Measurements from ENCODE around the gene MAK. TPM values are rescaled to one million over a fixed set of nuclear protein-coding genes. Genes with fewer than 3 reads are reported as not detected.
A peak's percentile ranks its signal among the peaks of the same experiment; 100 is the strongest.
"Not testable (repeated sequence)": the region's sequence is repeated elsewhere in the genome, so short reads cannot be mapped to it uniquely, and the experiment has no call there.

Gene MAK
- total RNA-seq (2021) (0.06 and 0.24 TPM in 2 replicates), Bru-seq, nascent RNA (percentile 19 among the genes with signal in this experiment), BruChase-seq, experiment 1, labeled RNA remaining after a 2-hour chase (percentile 22 among the genes with signal in this experiment), BruChase-seq, experiment 2, labeled RNA remaining after a 6-hour chase (percentile 18 among the genes with signal in this experiment)
- long read RNA-seq, partial matches to known transcripts = 0 of 7 reads
- long read RNA-seq, other reads (novel, unspliced or antisense) = 7 of 7 reads

DNA sequence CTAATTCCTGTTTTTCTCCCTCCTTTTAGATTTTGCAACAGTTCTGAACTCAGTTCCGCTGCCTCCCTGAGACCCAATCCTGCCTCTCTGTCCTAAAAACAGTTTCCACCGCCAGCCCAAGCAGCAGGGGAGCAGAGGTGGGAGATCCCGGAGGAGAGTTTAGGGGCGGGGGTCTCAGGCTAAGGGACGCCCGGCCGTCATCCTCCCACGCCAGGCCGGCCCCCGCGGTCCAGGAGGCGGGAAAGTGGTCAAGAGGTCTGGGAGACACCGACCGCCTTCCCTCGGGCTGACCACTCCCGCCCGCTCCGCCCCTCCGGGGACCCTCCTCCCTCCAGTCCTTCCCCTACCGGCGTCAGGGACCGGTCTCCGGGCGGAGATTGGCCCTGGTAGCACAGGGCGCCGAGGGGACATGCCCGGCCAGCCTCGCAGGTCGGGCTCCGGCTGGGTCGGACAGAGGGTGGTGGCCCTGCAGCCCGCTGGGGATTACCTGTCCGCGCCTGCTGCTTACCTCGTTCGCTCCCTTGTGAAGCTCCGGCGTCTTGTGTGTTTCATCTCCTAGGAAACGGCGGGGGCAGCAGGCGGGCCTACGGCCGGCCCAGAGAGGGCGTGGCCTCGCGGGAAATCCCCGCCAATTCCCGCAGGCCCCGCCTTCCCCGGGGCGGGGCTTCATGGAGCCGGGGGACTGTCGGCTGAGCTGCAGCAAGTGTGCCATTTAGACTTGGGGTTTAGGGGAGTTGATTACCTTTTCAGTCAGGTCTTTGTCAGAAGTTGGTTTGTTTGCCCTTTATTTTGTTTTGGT lies at the start of gene MAK:
TSS of gene MAK (minus strand) at position 545 of the 799 bp plus-strand sequence. CDS start 7,891 bp downstream, outside the sequence.
- no peaks in the 10 kb centered on the region for H3K36me3 ChIP-seq (ENCODE audit: insufficient read depth, low read length, poor library complexity, severe bottlenecking)
- H3K27ac ChIP-seq (ENCODE audit: low read depth, low read length, poor library complexity, severe bottlenecking) = no peak within 1 kb of the TSS
- peak; percentile 91 for DNase-seq (ENCODE audit: low spot score)
- CTCF ChIA-PET = no interaction called here
- no peaks in the 10 kb centered on the region for H3K9me3 ChIP-seq (ENCODE audit: low read depth, low read length, poor library complexity, severe bottlenecking)
- POLR2A ChIA-PET (ENCODE audit: low non-redundant PET) = no interaction called here
- peaks cover 8% of the 10 kb centered on the region for H3K27me3 ChIP-seq (replicated peaks; ENCODE audit: insufficient read depth, low read depth, low read length, poor library complexity)
- peak within 1 kb of the TSS; percentile 56 for H3K4me3 ChIP-seq (ENCODE audit: low read depth, low read length, poor library complexity, severe bottlenecking)
- no TSS peak for BruUV-seq (replicated peaks)
- H3K4me1 ChIP-seq (ENCODE audit: insufficient read depth, low read length, poor library complexity, severe bottlenecking) = peaks cover 12% of the 10 kb centered on the region
- intact Hi-C loops (cut with micrococcal nuclease; ENCODE audit: unreplicated experiment) = no loop called here
- TF ChIP-seq EZH2 (IDR thresholded peaks at IDR 0.05; ENCODE audit: borderline replicate concordance, low read depth, low read length, poor library complexity, severe bottlenecking) (no peak), CTCF (conservative IDR thresholded peaks at IDR 0.05; ENCODE audit: low read depth, low read length) (no peak)

GRCh38 chr6:10886691-10887502 lies 48.6 kb upstream of the MAK start, which contains the start of gene SYCP2L:
SYCP2L (plus strand) TSS chr6:10887052; CDS start chr6:10887127, 75 bp downstream.
- intact Hi-C loops (cut with micrococcal nuclease; ENCODE audit: unreplicated experiment) = no loop called here
- TF ChIP-seq EZH2 (IDR thresholded peaks at IDR 0.05; ENCODE audit: borderline replicate concordance, low read depth, low read length, poor library complexity, severe bottlenecking) (no peak), CTCF (conservative IDR thresholded peaks at IDR 0.05; ENCODE audit: low read depth, low read length) (peak; percentile 88)
- Histone ChIP-seq H3K4me1 (ENCODE audit: insufficient read depth, low read length, poor library complexity, severe bottlenecking) (peaks cover 8% of the 10 kb centered on the region), H3K9me3 (ENCODE audit: low read depth, low read length, poor library complexity, severe bottlenecking) (no peaks in the 10 kb centered on the region), H3K4me3 (ENCODE audit: low read depth, low read length, poor library complexity, severe bottlenecking) (peak within 1 kb of the TSS; percentile 62), H3K27me3 (replicated peaks; ENCODE audit: insufficient read depth, low read depth, low read length, poor library complexity) (peaks cover 4% of the 10 kb centered on the region), H3K27ac (ENCODE audit: low read depth, low read length, poor library complexity, severe bottlenecking) (peak within 1 kb of the TSS; percentile 54), H3K36me3 (ENCODE audit: insufficient read depth, low read length, poor library complexity, severe bottlenecking) (no peaks in the 10 kb centered on the region)
- CTCF ChIA-PET = interaction anchor here (0.5 to 1.1 kb wide), 6 partner anchors 10 to 1866 kb away, joined by 3 to 4 read pairs (median 3); no protein-coding TSS in a partner anchor
- peak; percentile 93 for DNase-seq (ENCODE audit: low spot score)
- no TSS peak for BruUV-seq (replicated peaks)
- POLR2A ChIA-PET (ENCODE audit: low non-redundant PET) = interaction anchor here (0.8 to 1.0 kb wide), 2 partner anchors 130 to 155 kb away, joined by 3 read pairs; no protein-coding TSS in a partner anchor

DNA sequence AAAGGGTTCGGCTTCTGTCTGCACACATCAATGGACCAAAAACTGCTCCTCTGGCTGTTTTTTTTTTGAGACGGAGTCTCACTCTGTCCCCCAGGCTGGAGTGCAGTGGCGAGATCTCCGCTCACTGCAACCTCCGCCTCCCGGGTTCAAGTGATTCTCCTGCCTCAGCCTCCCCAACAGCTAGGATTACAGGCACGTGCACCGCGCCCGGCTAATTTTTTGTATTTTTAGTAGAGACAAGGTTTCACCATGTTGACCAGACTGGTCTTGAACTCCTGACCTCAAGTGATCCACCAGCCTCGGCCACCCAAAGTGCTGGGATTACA lies 48.0 kb upstream of the MAK start:
- H3K36me3 ChIP-seq (ENCODE audit: insufficient read depth, low read length, poor library complexity, severe bottlenecking); DNase-seq (ENCODE audit: low spot score); H3K4me1 ChIP-seq (ENCODE audit: insufficient read depth, low read length, poor library complexity, severe bottlenecking); H3K27me3 ChIP-seq (replicated peaks; ENCODE audit: insufficient read depth, low read depth, low read length, poor library complexity); BruUV-seq (replicated peaks); H3K9me3 ChIP-seq (ENCODE audit: low read depth, low read length, poor library complexity, severe bottlenecking); intact Hi-C loops (cut with micrococcal nuclease; ENCODE audit: unreplicated experiment): not testable (repeated sequence)
- H3K27ac ChIP-seq (ENCODE audit: low read depth, low read length, poor library complexity, severe bottlenecking) = peak overlapping the region; percentile 54
- CTCF ChIA-PET = interaction anchor here (0.6 to 1.1 kb wide), 3 partner anchors 21 to 68 kb away, joined by 3 to 4 read pairs (median 4); no protein-coding TSS in a partner anchor
- peak overlapping the region; percentile 62 for H3K4me3 ChIP-seq (ENCODE audit: low read depth, low read length, poor library complexity, severe bottlenecking)
- POLR2A ChIA-PET (ENCODE audit: low non-redundant PET) = interaction anchor here (0.8 to 1.0 kb wide), 2 partner anchors 130 to 155 kb away, joined by 3 read pairs; no protein-coding TSS in a partner anchor

Data from A673 (cell line).